ENCODE measurements around the gene TUBAL3. TPM values are rescaled to one million over a fixed set of nuclear protein-coding genes. Genes with fewer than 3 reads are reported as not detected.
"Not testable (repeated sequence)": the region's sequence is repeated elsewhere in the genome, so short reads cannot be mapped to it uniquely, and the experiment has no call there.

TUBAL3 gene
- total RNA-seq, 1 experiment from 2014 or later, result 0.52 TPM

DNA sequence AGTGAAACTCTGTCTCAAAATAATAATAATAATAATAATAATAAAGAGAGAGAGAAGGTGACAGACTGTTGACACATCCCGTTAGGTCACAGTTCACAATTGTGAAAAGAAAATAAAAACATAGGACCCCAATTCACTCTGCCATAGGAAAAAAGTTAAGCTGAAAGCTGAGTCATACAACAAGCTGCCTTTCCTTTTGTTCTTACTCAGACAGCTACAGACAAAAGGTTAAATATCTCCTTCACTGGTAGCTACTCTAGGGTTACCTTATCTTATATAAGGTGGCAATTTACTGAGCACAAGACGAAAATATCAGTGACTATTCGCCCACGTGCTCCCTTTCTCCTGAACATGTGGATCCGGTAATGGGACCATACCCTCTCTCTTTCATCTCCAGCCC lies 17.5 kb downstream of the TUBAL3 start:
- ChIA-PET POLR2A (ENCODE audit: unreplicated experiment) (interaction anchor here (0.6 kb wide), 1 partner anchor 53 kb away, joined by 7 read pairs; no protein-coding TSS in a partner anchor), CTCF (no interaction called here)
- no peak for DNase-seq
- peaks cover 13% of the 10 kb centered on the region for H3K9me3 ChIP-seq (ENCODE audit: insufficient read depth, low read depth)
- no peak overlapping the region for H2AFZ ChIP-seq
- no peaks in the 10 kb centered on the region for H3K36me3 ChIP-seq (ENCODE audit: low read depth)
- TF ChIP-seq, protein P1, sequence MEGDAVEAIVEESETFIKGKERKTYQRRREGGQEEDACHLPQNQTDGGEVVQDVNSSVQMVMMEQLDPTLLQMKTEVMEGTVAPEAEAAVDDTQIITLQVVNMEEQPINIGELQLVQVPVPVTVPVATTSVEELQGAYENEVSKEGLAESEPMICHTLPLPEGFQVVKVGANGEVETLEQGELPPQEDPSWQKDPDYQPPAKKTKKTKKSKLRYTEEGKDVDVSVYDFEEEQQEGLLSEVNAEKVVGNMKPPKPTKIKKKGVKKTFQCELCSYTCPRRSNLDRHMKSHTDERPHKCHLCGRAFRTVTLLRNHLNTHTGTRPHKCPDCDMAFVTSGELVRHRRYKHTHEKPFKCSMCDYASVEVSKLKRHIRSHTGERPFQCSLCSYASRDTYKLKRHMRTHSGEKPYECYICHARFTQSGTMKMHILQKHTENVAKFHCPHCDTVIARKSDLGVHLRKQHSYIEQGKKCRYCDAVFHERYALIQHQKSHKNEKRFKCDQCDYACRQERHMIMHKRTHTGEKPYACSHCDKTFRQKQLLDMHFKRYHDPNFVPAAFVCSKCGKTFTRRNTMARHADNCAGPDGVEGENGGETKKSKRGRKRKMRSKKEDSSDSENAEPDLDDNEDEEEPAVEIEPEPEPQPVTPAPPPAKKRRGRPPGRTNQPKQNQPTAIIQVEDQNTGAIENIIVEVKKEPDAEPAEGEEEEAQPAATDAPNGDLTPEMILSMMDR (conservative IDR thresholded peaks at IDR 0.05), result no peak
- TF ChIP-seq EZH2 (IDR thresholded peaks at IDR 0.05; ENCODE audit: low read depth), result no peak
- H3K4me2 ChIP-seq, result no peak overlapping the region
- no peaks in the 10 kb centered on the region for H3K9me2 ChIP-seq (ENCODE audit: insufficient read depth)
- no peaks in the 10 kb centered on the region for H3K27me3 ChIP-seq (ENCODE audit: insufficient read depth, low read depth)
- no peaks in the 10 kb centered on the region for H3K4me1 ChIP-seq (replicated peaks; ENCODE audit: insufficient read depth)
- no TSS peak for BruUV-seq (replicated peaks)
- intact Hi-C loops (cut with micrococcal nuclease; ENCODE audit: unreplicated experiment), result loop anchor here (10.0 kb wide), 1 partner anchor 372 kb away; no protein-coding TSS in a partner anchor
- no peaks in the 10 kb centered on the region for H3F3A ChIP-seq (ENCODE audit: insufficient read depth, low read depth)
- no peak overlapping the region for H3K27ac ChIP-seq
- no peak overlapping the region for H3K4me3 ChIP-seq
- H3K79me2 ChIP-seq (ENCODE audit: low read depth), result no peaks in the 10 kb centered on the region
- H4K20me1 ChIP-seq (ENCODE audit: insufficient read depth), result no peaks in the 10 kb centered on the region

DNA sequence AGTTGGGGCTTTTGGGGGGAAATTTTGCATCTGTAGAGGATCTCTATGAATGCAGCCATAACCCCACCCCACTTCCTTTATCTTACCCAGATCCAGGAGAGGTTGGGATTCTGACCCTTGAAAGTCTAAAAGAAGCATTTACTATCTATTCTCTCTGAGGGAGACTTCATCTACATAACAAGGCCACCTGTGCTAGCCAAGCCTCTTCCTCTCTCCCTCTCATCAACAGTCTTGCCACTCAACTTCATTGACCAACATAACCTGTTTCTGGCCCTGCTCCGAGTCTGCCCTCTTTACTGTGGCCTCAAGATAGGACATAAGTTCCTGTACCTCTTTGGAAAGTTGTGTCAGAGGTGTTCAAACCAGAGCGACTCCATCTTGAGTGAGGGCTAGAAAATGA lies 19.4 kb downstream of the TUBAL3 start:
- Histone ChIP-seq H3K4me3 (no peak overlapping the region), H4K20me1 (ENCODE audit: insufficient read depth) (no peaks in the 10 kb centered on the region), H3K79me2 (ENCODE audit: low read depth) (no peaks in the 10 kb centered on the region), H3K9me2 (ENCODE audit: insufficient read depth) (no peaks in the 10 kb centered on the region), H3K27me3 (ENCODE audit: insufficient read depth, low read depth) (no peaks in the 10 kb centered on the region), H2AFZ (no peak overlapping the region), H3K36me3 (ENCODE audit: low read depth) (no peaks in the 10 kb centered on the region), H3K9me3 (ENCODE audit: insufficient read depth, low read depth) (peaks cover 3% of the 10 kb centered on the region; the same call in 1 of the 2 replicates), H3K4me2 (no peak overlapping the region), H3F3A (ENCODE audit: insufficient read depth, low read depth) (no peaks in the 10 kb centered on the region), H3K27ac (no peak overlapping the region), H3K4me1 (replicated peaks; ENCODE audit: insufficient read depth) (no peaks in the 10 kb centered on the region)
- DNase-seq, result no peak
- CTCF ChIA-PET, result no interaction called here
- POLR2A ChIA-PET (ENCODE audit: unreplicated experiment), result no interaction called here
- no TSS peak for BruUV-seq (replicated peaks)
- intact Hi-C loops (cut with micrococcal nuclease; ENCODE audit: unreplicated experiment), result loop anchor here (10.0 kb wide), 1 partner anchor 370 kb away; no protein-coding TSS in a partner anchor
- TF ChIP-seq, protein P1 (conservative IDR thresholded peaks at IDR 0.05), result no peak
- TF ChIP-seq EZH2 (IDR thresholded peaks at IDR 0.05; ENCODE audit: low read depth), result no peak

DNA sequence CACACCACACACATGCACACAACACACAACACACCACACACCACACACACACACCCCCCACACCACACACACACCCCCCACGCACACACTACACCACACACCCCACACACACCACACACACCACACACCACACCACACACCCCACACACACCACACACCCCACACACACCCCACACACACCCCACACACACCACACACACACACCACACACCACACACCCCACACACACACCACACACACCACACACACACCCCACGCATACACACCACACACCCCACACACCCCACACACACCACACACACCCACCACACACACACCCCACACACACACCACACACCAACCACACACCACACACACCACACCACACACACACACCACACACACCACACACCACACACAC lies 23.4 kb downstream of the TUBAL3 start:
- H3K36me3 ChIP-seq (ENCODE audit: low read depth), result no peaks in the 10 kb centered on the region
- H3K9me3 ChIP-seq (ENCODE audit: insufficient read depth, low read depth), result no peaks in the 10 kb centered on the region
- no peaks in the 10 kb centered on the region for H4K20me1 ChIP-seq (ENCODE audit: insufficient read depth)
- ChIA-PET CTCF (no interaction called here), POLR2A (ENCODE audit: unreplicated experiment) (no interaction called here)
- H3K27ac ChIP-seq, result no peak overlapping the region
- TF ChIP-seq, protein P1 (conservative IDR thresholded peaks at IDR 0.05), result no peak
- TF ChIP-seq EZH2 (IDR thresholded peaks at IDR 0.05; ENCODE audit: low read depth), result no peak
- no peaks in the 10 kb centered on the region for H3K27me3 ChIP-seq (ENCODE audit: insufficient read depth, low read depth)
- no peak for DNase-seq
- intact Hi-C loops (cut with micrococcal nuclease; ENCODE audit: unreplicated experiment), result loop anchor here (5.0 to 10.0 kb wide), 4 partner anchors 51 to 564 kb away; no protein-coding TSS in a partner anchor
- BruUV-seq (replicated peaks), result no TSS peak
- no peaks in the 10 kb centered on the region for H3K4me1 ChIP-seq (replicated peaks; ENCODE audit: insufficient read depth)
- H3K79me2 ChIP-seq (ENCODE audit: low read depth), result no peaks in the 10 kb centered on the region
- no peak overlapping the region for H3K4me3 ChIP-seq
- H3K9me2 ChIP-seq (ENCODE audit: insufficient read depth), result no peaks in the 10 kb centered on the region
- no peak overlapping the region for H3K4me2 ChIP-seq
- no peaks in the 10 kb centered on the region for H3F3A ChIP-seq (ENCODE audit: insufficient read depth, low read depth)
- H2AFZ ChIP-seq, result no peak overlapping the region

DNA sequence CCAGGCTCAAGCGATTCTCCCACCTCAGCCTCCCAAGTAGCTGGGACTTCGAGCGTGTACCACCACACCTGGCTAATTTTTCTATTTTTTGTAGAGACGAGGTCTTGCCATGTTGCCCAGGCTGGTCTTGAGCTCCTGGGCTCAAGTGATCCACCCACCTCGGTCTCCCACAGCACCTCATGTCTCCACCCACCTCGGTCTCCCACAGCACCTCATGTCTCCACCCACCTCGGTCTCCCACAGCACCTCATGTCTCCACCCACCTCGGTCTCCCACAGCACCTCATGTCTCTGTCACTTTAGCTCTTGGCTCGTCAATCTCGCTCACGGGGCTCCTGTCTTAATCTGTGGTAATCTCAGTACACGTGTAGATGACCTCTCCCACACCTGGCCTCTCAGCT lies 24.2 kb downstream of the TUBAL3 start:
- H3K27me3 ChIP-seq (ENCODE audit: insufficient read depth, low read depth); H3K9me2 ChIP-seq (ENCODE audit: insufficient read depth); H4K20me1 ChIP-seq (ENCODE audit: insufficient read depth); H3K79me2 ChIP-seq (ENCODE audit: low read depth); H3K4me1 ChIP-seq (replicated peaks; ENCODE audit: insufficient read depth); H3K4me2 ChIP-seq; H2AFZ ChIP-seq; DNase-seq; H3K36me3 ChIP-seq (ENCODE audit: low read depth); POLR2A ChIA-PET (ENCODE audit: unreplicated experiment); H3K4me3 ChIP-seq; BruUV-seq (replicated peaks); H3F3A ChIP-seq (ENCODE audit: insufficient read depth, low read depth); H3K27ac ChIP-seq; H3K9me3 ChIP-seq (ENCODE audit: insufficient read depth, low read depth): not testable (repeated sequence)
- intact Hi-C loops (cut with micrococcal nuclease; ENCODE audit: unreplicated experiment), result loop anchor here (5.0 to 10.0 kb wide), 4 partner anchors 52 to 563 kb away; no protein-coding TSS in a partner anchor
- CTCF ChIA-PET, result interaction anchor here (0.7 kb wide), 1 partner anchor 93 kb away, joined by 14 read pairs; no protein-coding TSS in a partner anchor

DNA sequence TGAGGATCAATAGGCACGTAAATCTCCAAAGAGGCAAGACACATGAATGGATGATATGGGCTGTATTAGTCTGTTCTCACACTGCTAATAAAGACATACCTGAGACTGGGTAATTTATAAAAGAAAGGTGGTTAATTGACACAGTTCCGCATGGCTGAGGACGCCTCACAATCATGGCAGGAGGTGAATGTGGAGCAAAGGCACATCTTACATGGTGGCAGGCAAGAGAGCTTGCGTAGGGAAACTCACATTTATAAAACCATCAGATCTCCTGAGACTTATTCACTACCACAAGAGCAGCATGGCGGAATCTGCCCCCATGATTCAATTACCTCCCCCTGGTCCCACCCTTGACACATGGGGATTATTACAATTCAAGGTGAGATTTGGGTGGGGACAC lies 25.4 kb downstream of the TUBAL3 start:
- H3K4me1 ChIP-seq (replicated peaks; ENCODE audit: insufficient read depth); H3K4me3 ChIP-seq; POLR2A ChIA-PET (ENCODE audit: unreplicated experiment); H4K20me1 ChIP-seq (ENCODE audit: insufficient read depth); H3K27ac ChIP-seq; H3K4me2 ChIP-seq; H3K36me3 ChIP-seq (ENCODE audit: low read depth); DNase-seq; H3F3A ChIP-seq (ENCODE audit: insufficient read depth, low read depth); CTCF ChIA-PET; H3K9me3 ChIP-seq (ENCODE audit: insufficient read depth, low read depth); BruUV-seq (replicated peaks); intact Hi-C loops (cut with micrococcal nuclease; ENCODE audit: unreplicated experiment); H3K9me2 ChIP-seq (ENCODE audit: insufficient read depth); H3K27me3 ChIP-seq (ENCODE audit: insufficient read depth, low read depth); H3K79me2 ChIP-seq (ENCODE audit: low read depth); H2AFZ ChIP-seq: not testable (repeated sequence)
